MG63 (cell line): ENCODE measurements around the gene HRH1. TPM values are rescaled to one million over a fixed set of nuclear protein-coding genes. Genes with fewer than 3 reads are reported as not detected.

Experiments used
- DNase-seq: peaks from one replicate; pipeline ENCODE4 v3.0.0-alpha.2; 2020
- H3K27me3 ChIP-seq: fragments of 250-450 bp; sonication (Bioruptor Pico); 2 replicates; pipeline ENCODE4 v1.5.1; 2020; ENCODE audit warnings: mild to moderate bottlenecking, moderate library complexity
- H3K36me3 ChIP-seq: fragments of 250-450 bp; sonication (Bioruptor Pico); 2 replicates; pipeline ENCODE4 v1.5.1; 2020; ENCODE audit warnings: mild to moderate bottlenecking, moderate library complexity
- H3K4me3 ChIP-seq: fragments of 250-450 bp; sonication (Bioruptor Pico); 2 replicates; pipeline ENCODE4 v1.5.1; 2020; ENCODE audit warnings: mild to moderate bottlenecking, moderate library complexity
- H3K9me3 ChIP-seq: fragments of 250-450 bp; sonication (Bioruptor Pico); 2 replicates; pipeline ENCODE4 v1.5.1; 2020; ENCODE audit warnings: mild to moderate bottlenecking, moderate library complexity
- total RNA-seq: library from RNA; depleted of rRNA; stranded (reverse); fragments of >200 nt; shearing (Covaris generic); gene quantifications from 2 replicates; pipeline ENCODE4 v1.2.3, GENCODE V29; 2014; ENCODE audit warnings: low replicate concordance; rRNA removed

The HRH1 gene
- total RNA-seq, 1 experiment from 2014 or later: 5.5 TPM

GRCh38 chr3:11290743-11291680 lies 136.7 kb downstream of the HRH1 start:
- Histone ChIP-seq H3K36me3 (peaks cover 16% of the 10 kb centered on the region), H3K27me3 (no peaks in the 10 kb centered on the region), H3K9me3 (no peaks in the 10 kb centered on the region), H3K4me3 (no peak overlapping the region)
- DNase-seq: peak; percentile 44

GRCh38 chr3:11291808-11292207 lies 137.5 kb downstream of the HRH1 start:
- no peak overlapping the region for H3K4me3 ChIP-seq
- no peak for DNase-seq
- no peaks in the 10 kb centered on the region for H3K27me3 ChIP-seq
- H3K36me3 ChIP-seq: peaks cover 16% of the 10 kb centered on the region
- no peaks in the 10 kb centered on the region for H3K9me3 ChIP-seq

- no peaks in the 10 kb centered on the region for H3K27me3 ChIP-seq
- H3K4me3 ChIP-seq: no peak overlapping the region
- H3K36me3 ChIP-seq: peaks cover 2% of the 10 kb centered on the region
- DNase-seq: no peak
- H3K9me3 ChIP-seq: no peaks in the 10 kb centered on the region
Measured at GRCh38 chr3:11297126-11297525, 142.8 kb downstream of the HRH1 start.

- H3K9me3 ChIP-seq: no peaks in the 10 kb centered on the region
- peaks cover 12% of the 10 kb centered on the region for H3K36me3 ChIP-seq
- no peak overlapping the region for H3K4me3 ChIP-seq
- DNase-seq: no peak
- no peaks in the 10 kb centered on the region for H3K27me3 ChIP-seq
Measured at GRCh38 chr3:11300970-11301369, 146.7 kb downstream of the HRH1 start.

GRCh38 chr3:11302444-11302843 lies 148.2 kb downstream of the HRH1 start:
- H3K27me3 ChIP-seq: no peaks in the 10 kb centered on the region
- H3K4me3 ChIP-seq: no peak overlapping the region
- DNase-seq: no peak
- no peaks in the 10 kb centered on the region for H3K9me3 ChIP-seq
- peaks cover 12% of the 10 kb centered on the region for H3K36me3 ChIP-seq

GRCh38 chr3:11304175-11304574 lies 149.9 kb downstream of the HRH1 start:
- no peaks in the 10 kb centered on the region for H3K27me3 ChIP-seq
- DNase-seq: no peak
- H3K36me3 ChIP-seq: peaks cover 18% of the 10 kb centered on the region

GRCh38 chr3:11305509-11305908 lies 151.2 kb downstream of the HRH1 start:
- DNase-seq: no peak
- no peaks in the 10 kb centered on the region for H3K9me3 ChIP-seq
- H3K4me3 ChIP-seq: no peak overlapping the region
- H3K27me3 ChIP-seq: no peaks in the 10 kb centered on the region
- peaks cover 18% of the 10 kb centered on the region for H3K36me3 ChIP-seq

More at GRCh38 chr3:11304175-11304574, 149.9 kb downstream of the HRH1 start:
- no peak overlapping the region for H3K4me3 ChIP-seq
- no peaks in the 10 kb centered on the region for H3K9me3 ChIP-seq

- peaks cover 18% of the 10 kb centered on the region for H3K36me3 ChIP-seq
- peak; percentile 5 for DNase-seq
- no peaks in the 10 kb centered on the region for H3K9me3 ChIP-seq
- H3K4me3 ChIP-seq: no peak overlapping the region
- H3K27me3 ChIP-seq: no peaks in the 10 kb centered on the region
Measured at GRCh38 chr3:11306817-11307589, 152.7 kb downstream of the HRH1 start.

GRCh38 chr3:11307830-11308432 lies 153.6 kb downstream of the HRH1 start:
- Histone ChIP-seq H3K36me3 (peaks cover 14% of the 10 kb centered on the region), H3K27me3 (no peaks in the 10 kb centered on the region), H3K9me3 (no peaks in the 10 kb centered on the region), H3K4me3 (no peak overlapping the region)
- no peak for DNase-seq

- no peak overlapping the region for H3K4me3 ChIP-seq
- peaks cover 14% of the 10 kb centered on the region for H3K36me3 ChIP-seq
- no peak for DNase-seq
- no peaks in the 10 kb centered on the region for H3K9me3 ChIP-seq
- no peaks in the 10 kb centered on the region for H3K27me3 ChIP-seq
Measured at GRCh38 chr3:11310258-11310657, 156.0 kb downstream of the HRH1 start.

- H3K27me3 ChIP-seq: no peaks in the 10 kb centered on the region
- H3K4me3 ChIP-seq: no peak overlapping the region
- H3K36me3 ChIP-seq: peaks cover 15% of the 10 kb centered on the region
- no peaks in the 10 kb centered on the region for H3K9me3 ChIP-seq
- no peak for DNase-seq
Measured at GRCh38 chr3:11312166-11312565, 157.9 kb downstream of the HRH1 start.

Other genes starting within 250 kb of the HRH1 start
- not detected in 2 replicates for gene SLC6A1, start 161.7 kb upstream of the HRH1 start, total RNA-seq
- gene ATG7, start 117.9 kb downstream of the HRH1 start, total RNA-seq: 34.5 and 54.7 TPM in 2 replicates